Heart left ventricle (tissue), 13 donors: ENCODE measurements around the gene PLAC9.
"Not testable (repeated sequence)": the region's sequence is repeated elsewhere in the genome, so short reads cannot be mapped to it uniquely, and the experiment has no call there.

Experiments used
- CTCF ChIP-seq, 12 donors: fragments of 200-600 bp; sonication (generic) in 4 of 12; IDR thresholded peaks; one replicate each; pipeline versions ENCODE4 v1.5.0 to v1.8.0; 2018 to 2022; ENCODE audit warnings: antibody characterized with exemption in 12 of 12, mild to moderate bottlenecking in 5 of 12
- POLR2A ChIP-seq, 2 donors: fragments of 450-650 bp; IDR thresholded peaks; one replicate each; pipeline ENCODE4 v1.6.1; 2017; ENCODE audit warnings: antibody characterized with exemption in 2 of 2, mild to moderate bottlenecking in 2 of 2, moderate library complexity in 2 of 2
- donor health status: ischemic (EF 13 %, LVEDD 7.1; RV severe dilation, severe dysfunction).
- donor health status: DM: no; HTN: yes; CAD: no.
- donor health status: DM: no; HTN: no; CAD: no.
- donor health status: ischemic (EF 25% LVEDD 6.9; RV normal size, moderate dysfunction).
- donor health status: ischemic (EF 25% LVEDD 5.7; RV mildly dilated, moderate dysfunction).
- donor health status: ischemic (EF 35%, LVEDD 5.7; RV mildly dilated, moderate dysfunction).
- donor health status: nonischemic (EF 11% LVEDD 7.7; RV severe dilation, severe dysfunction).
- donor health status: DM: yes; HTN: yes; CAD: no.
- donor health status: PGD.
- donor health status: ischemic (EF 29% LVEDD 5.4; RV normal size, mild dysfunction).
- donor health status: nonischemic (EF 23%, LVEDD 6.1; RV moderate dilation, normal function).

- not testable (repeated sequence) for TF ChIP-seq CTCF, POLR2A (IDR thresholded peaks at IDR 0.05)
These were observed 13.1 kb downstream of the PLAC9 start for GRCh38 chr10:80145406-80146308.
